ENCODE results near the gene TXNDC2.

- TF ChIP-seq CTCF (IDR thresholded peaks at IDR 0.05): no peak
- no peak for TF ChIP-seq POLR2A (IDR thresholded peaks at IDR 0.05)
Observed at GRCh38 chr18:9924371-9924943, 38.7 kb downstream of the TXNDC2 start.
